Ascending aorta (tissue), 2 donors: ENCODE data around the gene ESRP2. TPM values are rescaled to one million over a fixed set of nuclear protein-coding genes. Genes with fewer than 3 reads are reported as not detected.
A peak's percentile ranks its signal among the peaks of the same experiment; 100 is the strongest.

Experiments
- DNase-seq, 2 donors: peaks; one replicate each; pipeline ENCODE4 v3.0.0-alpha.2; 2019; ENCODE audit warnings: low spot score in 2 of 2
- H3K27ac ChIP-seq, 2 donors: fragments of 200-600 bp; sonication (generic); one replicate each; pipeline ENCODE4 v1.5.1; 2016 to 2017; ENCODE audit warnings: mild to moderate bottlenecking in 1 of 2
- H3K27me3 ChIP-seq: fragments of 200-600 bp; sonication (generic); one replicate; pipeline ENCODE4 v1.5.1; 2017
- H3K36me3 ChIP-seq, 2 donors: fragments of 200-600 bp; sonication (generic); one replicate each; pipeline ENCODE4 v1.5.1; 2016
- H3K4me1 ChIP-seq, 2 donors: fragments of 200-600 bp; sonication (generic); one replicate each; pipeline ENCODE4 v1.5.1; 2016 to 2017; ENCODE audit warnings: mild to moderate bottlenecking in 1 of 2
- H3K4me3 ChIP-seq, 2 donors: fragments of 200-600 bp; sonication (generic); one replicate each; pipeline ENCODE4 v1.5.1; 2016 to 2017; ENCODE audit warnings: mild to moderate bottlenecking in 1 of 2
- H3K9me3 ChIP-seq, 2 donors: fragments of 200-600 bp; sonication (generic); one replicate each; pipeline ENCODE4 v1.5.1; 2016
- intact Hi-C: fragments of 100-400 bp; cut with DNase I; formaldehyde crosslinking; loops from one replicate; pipeline ENCODE4 v1.15.1; 2023
- total RNA-seq: library from RNA; depleted of rRNA; stranded (reverse); fragments of >200 nt; gene quantifications from one replicate; pipeline ENCODE4 v1.1.0, GENCODE V29; 2016
- TF ChIP-seq, protein P1 (sequence below), 3 experiments: fragments of 200-600 bp in 2 of 3; fragments of 450-650 bp in 1 of 3; sonication (generic) in 2 of 3; IDR thresholded peaks; one replicate each; pipeline ENCODE4 v1.5.1; 2016 to 2019; ENCODE audit warnings: antibody characterized with exemption in 3 of 3, mild to moderate bottlenecking in 1 of 3, moderate library complexity in 1 of 3

The ESRP2 gene
- total RNA-seq, 1 donor from 2014 or later, result not detected

DNA sequence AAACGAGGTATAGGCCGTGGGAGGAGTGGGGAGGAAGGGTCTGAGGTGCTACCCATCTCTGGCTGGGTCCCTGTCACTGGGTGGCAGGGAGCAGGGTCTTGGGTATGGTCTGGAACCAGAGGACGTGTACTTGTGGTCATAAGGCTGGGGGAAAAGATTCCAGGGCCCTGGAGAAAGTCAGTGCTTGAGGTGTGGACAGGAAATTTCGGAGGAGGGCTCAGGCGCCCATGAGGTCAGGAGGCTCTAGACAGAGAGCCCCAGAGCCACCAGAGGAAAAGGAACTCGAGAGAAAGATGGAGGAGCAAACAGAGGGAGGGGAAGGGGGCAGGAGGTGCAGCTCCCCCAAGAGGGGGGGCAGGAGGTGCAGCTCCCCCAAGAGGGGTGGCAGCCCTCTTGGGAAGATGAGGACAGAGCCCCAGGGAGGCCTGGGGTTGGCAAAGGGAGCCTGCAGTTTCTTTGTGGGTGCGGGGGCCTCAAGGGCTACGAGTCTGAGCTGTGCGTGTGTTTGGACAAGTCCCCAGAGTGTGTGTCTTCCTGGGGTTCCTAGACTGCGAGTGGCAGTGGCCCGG is 27.7 kb upstream of the ESRP2 start:
- peak overlapping the region; percentile 76 to 90 for H3K4me3 ChIP-seq
- H3K36me3 ChIP-seq, result peaks cover 19 to 22% of the 10 kb centered on the region in 2 donors
- intact Hi-C loops, result loop anchor here (1.0 kb wide), 1 partner anchor 18 kb away; the partner anchor contains the start of gene PLA2G15
- no peak for DNase-seq
- H3K27me3 ChIP-seq, result no peaks in the 10 kb centered on the region
- peaks cover 0 to 22% of the 10 kb centered on the region in 2 donors for H3K4me1 ChIP-seq
- H3K27ac ChIP-seq, result peak overlapping the region; percentile 97 to 99
- TF ChIP-seq, protein P1, sequence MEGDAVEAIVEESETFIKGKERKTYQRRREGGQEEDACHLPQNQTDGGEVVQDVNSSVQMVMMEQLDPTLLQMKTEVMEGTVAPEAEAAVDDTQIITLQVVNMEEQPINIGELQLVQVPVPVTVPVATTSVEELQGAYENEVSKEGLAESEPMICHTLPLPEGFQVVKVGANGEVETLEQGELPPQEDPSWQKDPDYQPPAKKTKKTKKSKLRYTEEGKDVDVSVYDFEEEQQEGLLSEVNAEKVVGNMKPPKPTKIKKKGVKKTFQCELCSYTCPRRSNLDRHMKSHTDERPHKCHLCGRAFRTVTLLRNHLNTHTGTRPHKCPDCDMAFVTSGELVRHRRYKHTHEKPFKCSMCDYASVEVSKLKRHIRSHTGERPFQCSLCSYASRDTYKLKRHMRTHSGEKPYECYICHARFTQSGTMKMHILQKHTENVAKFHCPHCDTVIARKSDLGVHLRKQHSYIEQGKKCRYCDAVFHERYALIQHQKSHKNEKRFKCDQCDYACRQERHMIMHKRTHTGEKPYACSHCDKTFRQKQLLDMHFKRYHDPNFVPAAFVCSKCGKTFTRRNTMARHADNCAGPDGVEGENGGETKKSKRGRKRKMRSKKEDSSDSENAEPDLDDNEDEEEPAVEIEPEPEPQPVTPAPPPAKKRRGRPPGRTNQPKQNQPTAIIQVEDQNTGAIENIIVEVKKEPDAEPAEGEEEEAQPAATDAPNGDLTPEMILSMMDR (IDR thresholded peaks at IDR 0.05), result no peak
- H3K9me3 ChIP-seq, result no peaks in the 10 kb centered on the region

DNA sequence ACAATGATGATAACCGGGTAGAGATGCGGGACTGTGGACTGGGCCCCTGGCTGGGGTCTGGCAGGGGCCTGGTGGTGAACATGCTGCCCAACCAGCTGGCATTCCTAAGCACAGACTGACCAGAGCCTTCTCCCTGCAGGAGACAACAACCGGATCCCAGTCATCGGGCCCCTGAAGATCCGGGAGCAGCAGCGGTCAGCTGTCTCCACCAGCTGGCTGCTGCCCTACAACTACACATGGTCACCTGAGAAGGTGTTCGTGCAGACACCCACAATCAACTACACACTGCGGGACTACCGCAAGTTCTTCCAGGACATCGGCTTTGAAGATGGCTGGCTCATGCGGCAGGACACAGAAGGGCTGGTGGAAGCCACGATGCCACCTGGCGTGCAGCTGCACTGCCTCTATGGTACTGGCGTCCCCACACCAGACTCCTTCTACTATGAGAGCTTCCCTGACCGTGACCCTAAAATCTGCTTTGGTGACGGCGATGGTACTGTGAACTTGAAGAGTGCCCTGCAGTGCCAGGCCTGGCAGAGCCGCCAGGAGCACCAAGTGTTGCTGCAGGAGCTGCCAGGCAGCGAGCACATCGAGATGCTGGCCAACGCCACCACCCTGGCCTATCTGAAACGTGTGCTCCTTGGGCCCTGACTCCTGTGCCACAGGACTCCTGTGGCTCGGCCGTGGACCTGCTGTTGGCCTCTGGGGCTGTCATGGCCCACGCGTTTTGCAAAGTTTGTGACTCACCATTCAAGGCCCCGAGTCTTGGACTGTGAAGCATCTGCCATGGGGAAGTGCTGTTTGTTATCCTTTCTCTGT is 23.3 kb upstream of the ESRP2 start:
- intact Hi-C loops, result loop anchor here (2.0 kb wide), 1 partner anchor 22 kb away; the partner anchor contains the start of gene ESRP2
- DNase-seq, result no peak
- TF ChIP-seq, protein P1 (IDR thresholded peaks at IDR 0.05), result no peak
- H3K36me3 ChIP-seq, result peaks cover 41 to 42% of the 10 kb centered on the region in 2 donors
- H3K9me3 ChIP-seq, result no peaks in the 10 kb centered on the region
- H3K4me3 ChIP-seq, result no peak overlapping the region
- peak overlapping the region; percentile 85 to 91 for H3K27ac ChIP-seq
- H3K27me3 ChIP-seq, result no peaks in the 10 kb centered on the region
- H3K4me1 ChIP-seq, result peaks cover 5 to 23% of the 10 kb centered on the region in 2 donors

DNA sequence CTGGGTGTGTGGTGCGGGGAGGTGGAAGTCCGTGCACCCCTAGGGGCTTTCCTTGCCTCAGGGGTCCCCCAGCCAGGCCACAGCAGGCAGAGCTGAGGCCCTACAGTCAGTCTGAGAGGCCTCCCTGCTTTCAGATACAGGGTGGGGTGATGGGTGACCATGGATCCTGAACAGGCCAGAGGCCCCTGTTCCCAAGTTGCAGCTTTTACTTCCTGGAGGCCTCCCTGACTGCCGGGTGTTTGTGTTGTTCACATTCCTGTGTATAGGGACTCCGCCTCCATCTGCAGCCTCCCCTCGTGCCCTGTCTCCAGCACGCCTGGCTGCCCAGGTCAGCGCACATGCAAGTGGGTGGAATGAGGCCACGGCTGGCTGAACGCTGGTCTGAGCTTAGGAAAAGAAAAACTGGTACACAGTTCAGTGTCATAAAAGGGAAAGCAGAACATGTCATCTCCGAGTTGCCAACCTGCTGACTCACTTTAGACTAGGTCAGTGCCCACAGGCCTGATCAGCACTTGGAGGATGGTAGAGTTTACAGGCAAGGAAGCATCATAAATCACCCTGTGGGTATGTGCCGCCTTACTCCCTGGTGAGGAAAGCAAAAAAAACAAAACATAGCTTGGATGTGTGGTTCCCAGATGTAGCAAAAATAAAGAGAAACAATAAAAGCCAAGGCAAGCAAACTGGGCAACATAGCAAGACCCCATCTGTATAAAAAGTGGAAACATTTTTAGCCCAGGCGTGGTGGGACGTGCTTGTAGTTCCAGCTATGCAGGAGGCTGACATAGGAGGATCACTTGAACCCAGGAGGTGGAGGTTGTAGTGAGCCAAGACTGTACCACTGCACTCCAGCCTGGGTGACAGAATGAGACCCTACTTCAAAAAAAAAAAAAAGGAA is 22.2 kb upstream of the ESRP2 start:
- H3K4me1 ChIP-seq, result peaks cover 5 to 17% of the 10 kb centered on the region in 2 donors
- H3K27ac ChIP-seq, result peak overlapping the region; percentile 85 to 91
- TF ChIP-seq, protein P1 (IDR thresholded peaks at IDR 0.05), result no peak
- no peaks in the 10 kb centered on the region for H3K9me3 ChIP-seq
- H3K27me3 ChIP-seq, result no peaks in the 10 kb centered on the region
- intact Hi-C loops, result loop anchor here (2.0 kb wide), 1 partner anchor 21 kb away; the partner anchor contains the start of gene ESRP2
- peaks cover 51 to 52% of the 10 kb centered on the region in 2 donors for H3K36me3 ChIP-seq
- peak in 1 of 2 donors; percentile 85 for DNase-seq
- no peak overlapping the region for H3K4me3 ChIP-seq

DNA sequence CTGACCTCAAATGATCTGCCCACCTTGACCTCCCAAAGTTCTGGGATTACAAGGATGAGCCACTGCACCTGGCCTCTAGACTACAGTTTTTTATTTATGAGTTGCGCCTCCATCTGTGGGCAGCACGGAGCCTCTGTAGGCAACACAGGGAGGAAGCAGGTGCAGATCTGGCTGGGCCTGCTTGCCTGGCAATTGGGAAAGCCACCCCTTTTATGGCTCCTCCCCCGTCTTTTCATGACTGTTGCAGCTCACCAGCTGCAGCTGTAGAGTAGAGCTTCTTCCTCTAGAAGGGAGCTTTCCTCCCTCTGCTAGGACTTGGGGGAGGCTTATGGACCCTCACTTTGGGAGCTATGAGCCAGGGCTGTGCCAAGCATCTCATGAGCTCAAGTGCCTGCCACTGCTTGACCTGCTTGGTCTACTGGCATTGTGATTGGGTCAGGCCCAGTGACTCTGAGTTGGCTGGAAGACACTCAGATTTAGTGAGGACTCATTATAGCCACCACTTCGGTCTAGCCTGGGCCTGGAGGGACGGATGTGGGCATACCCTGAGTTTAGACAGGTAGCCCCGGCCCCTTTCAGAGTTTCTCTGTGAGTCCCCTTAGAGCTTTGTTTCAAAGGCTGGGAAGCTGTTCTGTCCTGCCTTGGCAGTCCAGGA is 21.5 kb upstream of the ESRP2 start:
- intact Hi-C loops, result no loop called here

More for the DNA sequence above, 21.5 kb upstream of the ESRP2 start:
- H3K9me3 ChIP-seq, result no peaks in the 10 kb centered on the region
- H3K27ac ChIP-seq, result peak overlapping the region; percentile 85 to 91
- peaks cover 51 to 55% of the 10 kb centered on the region in 2 donors for H3K36me3 ChIP-seq
- peaks cover 5 to 17% of the 10 kb centered on the region in 2 donors for H3K4me1 ChIP-seq
- no peak overlapping the region for H3K4me3 ChIP-seq
- H3K27me3 ChIP-seq, result no peaks in the 10 kb centered on the region
- TF ChIP-seq, protein P1 (IDR thresholded peaks at IDR 0.05), result no peak
- DNase-seq, result no peak
